GM12878 (cell line): ENCODE measurements around the gene ZSWIM9. TPM values are rescaled to one million over a fixed set of nuclear protein-coding genes. Genes with fewer than 3 reads are reported as not detected.

Experiments used
- ATAC-seq: fragments of 200-7000 bp; cut with Tn5 transposase; 3 replicates; pipeline ENCODE4 v1.9.1; 2020; ENCODE audit warnings: mild to moderate bottlenecking, moderate library complexity
- BruUV-seq: library from RNA; stranded (reverse); fragments of 400-500 nt; replicated peaks from 2 replicates; lab custom pipeline; 2021; lab: Mats Ljungman, UMichigan
- CTCF ChIA-PET: fragments of 300-600 bp; sonication (Branson Sonifier 250); formaldehyde crosslinking; extraction: SDS; loops from one replicate; lab custom pipeline; 2021; ENCODE audit warnings: inconsistent platforms; lab: Yijun Ruan, JAX
- POLR2A ChIA-PET: fragments of 350-600 bp; formaldehyde crosslinking; extraction: SDS; loops from one replicate; lab custom pipeline; 2021; ENCODE audit warnings: inconsistent platforms; lab: Charles Lee
- RAD21 ChIA-PET: fragments of 300-600 bp; sonication (Branson Sonifier 250); formaldehyde crosslinking; loops from one replicate; lab custom pipeline; 2023; ENCODE audit warnings: antibody characterized with exemption; ENCODE audit not compliant: unreplicated experiment; lab: Charles Lee
- SMC1A ChIA-PET: fragments of 300-600 bp; sonication (Branson Sonifier 250); formaldehyde crosslinking; loops from one replicate; lab custom pipeline; 2023; ENCODE audit not compliant: unreplicated experiment, uncharacterized antibody; lab: Charles Lee
- DNase-seq: peaks from one replicate; pipeline ENCODE4 v3.0.0-alpha.2; 2011; ENCODE audit warnings: low read depth, low spot score
- FAIRE-seq: peaks from 3 replicates; lab custom pipeline; 2011; peaks lifted over from hg19 to GRCh38; lab: Jason Lieb, UNC
- H2AFZ ChIP-seq: 2 replicates; pipeline ENCODE4 v1.6.0; 2011; ENCODE audit warnings: low read depth, low read length, control low read depth; ENCODE audit not compliant: control insufficient read depth
- H3K27ac ChIP-seq: 2 replicates; pipeline ENCODE4 v1.5.1; 2011; ENCODE audit warnings: control low read depth; ENCODE audit not compliant: control insufficient read depth, insufficient read depth
- H3K27me3 ChIP-seq, 2 experiments: replicated peaks in 1 of 2; 2 replicates each; pipeline versions ENCODE4 v1.6.0 to v1.6.1; 2011; ENCODE audit warnings: low read length in 1 of 2; ENCODE audit not compliant: control insufficient read depth in 2 of 2, insufficient read depth in 2 of 2
- H3K36me3 ChIP-seq, 2 experiments: 2 replicates each; pipeline ENCODE4 v1.5.1; 2011; ENCODE audit warnings: low read length in 1 of 2; ENCODE audit not compliant: control insufficient read depth in 2 of 2, insufficient read depth in 2 of 2
- H3K4me1 ChIP-seq: 2 replicates; pipeline ENCODE4 v1.6.1; 2011; ENCODE audit warnings: mild to moderate bottlenecking, low read length, moderate library complexity, mixed read lengths; ENCODE audit not compliant: control insufficient read depth, insufficient read depth
- H3K4me2 ChIP-seq: 2 replicates; pipeline ENCODE4 v1.6.0; 2011; ENCODE audit warnings: control low read depth; ENCODE audit not compliant: control insufficient read depth, insufficient read depth
- H3K4me3 ChIP-seq: fragments of 200-600 bp; sonication (generic); 2 replicates; pipeline ENCODE4 v1.5.1; 2016
- H3K79me2 ChIP-seq: 2 replicates; pipeline ENCODE4 v1.6.0; 2011; ENCODE audit warnings: low read length; ENCODE audit not compliant: control insufficient read depth, insufficient read depth
- H3K9ac ChIP-seq: 2 replicates; pipeline ENCODE4 v1.8.0; 2011; ENCODE audit warnings: low read length, control low read depth, mixed read lengths; ENCODE audit not compliant: control insufficient read depth, insufficient read depth
- H3K9me3 ChIP-seq: replicated peaks from 3 replicates; pipeline ENCODE4 v1.5.1; 2011; ENCODE audit warnings: mild to moderate bottlenecking, low read length; ENCODE audit not compliant: control insufficient read depth, insufficient read depth
- H4K20me1 ChIP-seq: 2 replicates; pipeline ENCODE4 v1.6.0; 2011; ENCODE audit not compliant: control insufficient read depth, insufficient read depth
- CHD4 ChIP-seq: fragments of 200-600 bp; sonication (generic); IDR thresholded peaks from 2 replicates; pipeline ENCODE4 v1.6.1; 2016; ENCODE audit warnings: mild to moderate bottlenecking
- CREM ChIP-seq: IDR thresholded peaks from 2 replicates; pipeline ENCODE4 v1.6.1; 2014; ENCODE audit warnings: antibody characterized with exemption, low read depth
- EZH2 ChIP-seq: IDR thresholded peaks from 2 replicates; pipeline ENCODE4 v1.6.1; 2012; ENCODE audit warnings: low read depth, mild to moderate bottlenecking, control low read depth, inconsistent platforms, low read length, borderline replicate concordance; ENCODE audit not compliant: control insufficient read depth
- HDGF ChIP-seq: fragments of 450-650 bp; IDR thresholded peaks from 2 replicates; pipeline ENCODE4 v1.6.1; 2016; ENCODE audit warnings: antibody characterized with exemption
- MEF2A ChIP-seq: IDR thresholded peaks from 2 replicates; pipeline ENCODE4 v1.6.1; 2011; ENCODE audit warnings: low read depth, mild to moderate bottlenecking, low read length, moderate library complexity; ENCODE audit not compliant: insufficient read depth
- MTA2 ChIP-seq: fragments of 450-650 bp; IDR thresholded peaks from 2 replicates; pipeline ENCODE4 v1.6.1; 2016; ENCODE audit warnings: low read depth, mild to moderate bottlenecking, moderate library complexity
- RAD21 ChIP-seq: IDR thresholded peaks from 2 replicates; pipeline ENCODE4 v1.6.1; 2011; ENCODE audit warnings: mild to moderate bottlenecking, low read depth, low read length, moderate library complexity; ENCODE audit not compliant: insufficient read depth
- RCOR1 ChIP-seq: conservative IDR thresholded peaks from 2 replicates; pipeline ENCODE4 v1.6.1; 2012; ENCODE audit warnings: low read depth, low read length, improper control_type of control experiment
- RELA ChIP-seq: fragments of 450-650 bp; IDR thresholded peaks from 2 replicates; pipeline ENCODE4 v1.8.0; 2014; ENCODE audit warnings: borderline replicate concordance; ENCODE audit not compliant: partially characterized antibody
- SIX5 ChIP-seq: IDR thresholded peaks from 2 replicates; pipeline ENCODE4 v1.6.1; 2011; ENCODE audit warnings: mild to moderate bottlenecking, low read depth, low read length, moderate library complexity; ENCODE audit not compliant: severe bottlenecking
- SMAD1 ChIP-seq: fragments of 450-650 bp; IDR thresholded peaks from 2 replicates; pipeline ENCODE4 v1.6.1; 2018; ENCODE audit warnings: mild to moderate bottlenecking, low read depth; ENCODE audit not compliant: partially characterized antibody
- STAT3 ChIP-seq: IDR thresholded peaks from 2 replicates; pipeline ENCODE4 v1.6.1; 2011; ENCODE audit warnings: low read depth, low read length, improper control_type of control experiment
- TARDBP ChIP-seq: IDR thresholded peaks from 2 replicates; pipeline ENCODE4 v1.6.1; 2016; ENCODE audit warnings: borderline replicate concordance
- ZBTB11 ChIP-seq: fragments of 450-650 bp; formaldehyde crosslinking; IDR thresholded peaks from 2 replicates; pipeline ENCODE4 v1.5.0; 2022; ENCODE audit warnings: mild to moderate bottlenecking, missing genetic modification characterization
- ZSCAN29 ChIP-seq: fragments of 450-650 bp; IDR thresholded peaks from 2 replicates; pipeline ENCODE4 v1.6.1; 2017; ENCODE audit warnings: mild to moderate bottlenecking, moderate library complexity
- WGBS: methylation state at CpG from one replicate; pipeline ENCODE4 v1.1.6; 2016; ENCODE audit warnings: low lambda C conversion rate; ENCODE audit not compliant: insufficient replicate concordance, insufficient coverage; ENCODE audit errors: missing lambda C conversion rate; 5-methylcytosine and 5-hydroxymethylcytosine counted together
- in situ Hi-C: fragments of 300-500 bp; cut with MboI; formaldehyde crosslinking; loops from 9 replicates; pipeline ENCODE4 v1.14.3; 2018; ENCODE audit warnings: mixed read lengths
- intact Hi-C: fragments of 100-400 bp; cut with micrococcal nuclease; formaldehyde crosslinking; loops from one replicate; pipeline ENCODE4 v1.14.2; 2022; ENCODE audit not compliant: unreplicated experiment
- polyA plus RNA-seq, 11 experiments: library from polyadenylated mRNA; depleted of rRNA in 4 of 11; unstranded in 6 of 11; stranded (reverse) in 5 of 11; fragments of >200 nt; fragmentation: Nextera tagmentation in 4 of 11; fragmentation: Illumina TruSeq in 1 of 11; extraction: Ambion mirVana in 4 of 11; extraction: Trizol in 1 of 11; gene quantifications; 1 replicate in 1 of 11; 2 replicates in 10 of 11; pipeline versions ENCODE4 v1.2.1 to v1.2.3, GENCODE V29; 2011 to 2016; ENCODE audit warnings: inconsistent platforms in 2 of 11, missing spikeins in 2 of 11, low read depth in 1 of 11
- total RNA-seq, 4 experiments: library from RNA; depleted of rRNA in 3 of 4; stranded (reverse); fragments of >200 nt in 3 of 4; fragmentation: Illumina TruSeq in 1 of 4; extraction: Trizol in 1 of 4; gene quantifications; 2 replicates each; pipeline versions ENCODE4 v1.2.1 to v1.2.3, GENCODE V29; 2013 to 2021
- TF ChIP-seq, protein P1 (sequence below): fragments of 450-650 bp; IDR thresholded peaks from 2 replicates; pipeline ENCODE4 v1.6.1; 2017; ENCODE audit warnings: mild to moderate bottlenecking, moderate library complexity
- TF ChIP-seq, protein P2 (sequence below), 3 experiments: IDR thresholded peaks in 2 of 3; conservative IDR thresholded peaks in 1 of 3; 2 replicates each; pipeline ENCODE4 v1.5.1; 2011; ENCODE audit warnings: low read depth in 3 of 3, low read length in 3 of 3, mild to moderate bottlenecking in 3 of 3, control low read depth in 2 of 3, moderate library complexity in 2 of 3, inconsistent platforms in 1 of 3, mixed read lengths in 1 of 3; ENCODE audit not compliant: control insufficient read depth in 2 of 3, insufficient read depth in 1 of 3; ENCODE audit errors: extremely low read depth in 1 of 3

Gene ZSWIM9
- total and polyA plus RNA-seq, 10 of the 15 experiments (the other 5 are each of a cell fraction or from before 2014, with no cell fraction given): 0.29 to 6.2 (median 1.4) TPM; not detected in 1

DNA sequence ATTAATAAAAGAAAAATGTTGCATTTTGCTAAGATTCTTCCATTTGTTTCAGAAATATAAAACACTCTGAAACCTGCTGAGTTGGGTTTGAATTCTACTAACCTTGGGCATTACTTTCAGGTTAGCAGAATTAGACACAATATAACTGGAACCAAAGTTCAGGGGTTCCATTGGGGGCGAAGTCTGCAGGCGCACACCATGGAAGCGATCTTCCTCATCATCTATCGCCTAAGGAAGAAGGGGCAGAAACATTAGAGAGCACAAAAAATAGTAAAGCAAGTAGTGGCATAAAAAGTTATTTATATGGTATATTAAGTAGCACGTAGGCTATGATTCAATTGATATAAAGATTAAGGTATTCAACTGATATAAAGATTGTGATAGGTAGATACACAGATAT is 51.1 kb downstream of the ZSWIM9 start:
- in situ Hi-C loops: no loop called here
- Histone ChIP-seq H3K27me3 (no peaks in the 10 kb centered on the region), H3K4me3 (no peak overlapping the region), H3K9me3 (no peaks in the 10 kb centered on the region), H3K79me2 (no peaks in the 10 kb centered on the region), H2AFZ (no peak overlapping the region), H3K4me2 (no peak overlapping the region), H3K36me3 (peaks cover 0 to 14% of the 10 kb centered on the region in 2 experiments; a peak in 1 of 4 replicates), H3K27ac (no peak overlapping the region), H3K4me1 (no peaks in the 10 kb centered on the region), H3K9ac (no peak overlapping the region), H4K20me1 (no peaks in the 10 kb centered on the region)
- SMC1A ChIA-PET: interaction anchor here (1.1 kb wide), 1 partner anchor 18 kb away, joined by 3 read pairs; no protein-coding TSS in a partner anchor
- ATAC-seq (no peak), DNase-seq (no peak), FAIRE-seq (no peak)
- WGBS: 97% methylated on average over 5 of the region's 5 CpGs
- no TSS peak for BruUV-seq
- intact Hi-C loops: no loop called here
- CTCF ChIA-PET: no interaction called here
- POLR2A ChIA-PET: no interaction called here
- RAD21 ChIA-PET: no interaction called here
- no peak for TF ChIP-seq ZBTB11 (CRISPR knock-in tag)
- TF ChIP-seq SIX5: no peak
- no peak for TF ChIP-seq ZSCAN29
- TF ChIP-seq CREM: no peak
- TF ChIP-seq MTA2: no peak
- TF ChIP-seq, protein P1, sequence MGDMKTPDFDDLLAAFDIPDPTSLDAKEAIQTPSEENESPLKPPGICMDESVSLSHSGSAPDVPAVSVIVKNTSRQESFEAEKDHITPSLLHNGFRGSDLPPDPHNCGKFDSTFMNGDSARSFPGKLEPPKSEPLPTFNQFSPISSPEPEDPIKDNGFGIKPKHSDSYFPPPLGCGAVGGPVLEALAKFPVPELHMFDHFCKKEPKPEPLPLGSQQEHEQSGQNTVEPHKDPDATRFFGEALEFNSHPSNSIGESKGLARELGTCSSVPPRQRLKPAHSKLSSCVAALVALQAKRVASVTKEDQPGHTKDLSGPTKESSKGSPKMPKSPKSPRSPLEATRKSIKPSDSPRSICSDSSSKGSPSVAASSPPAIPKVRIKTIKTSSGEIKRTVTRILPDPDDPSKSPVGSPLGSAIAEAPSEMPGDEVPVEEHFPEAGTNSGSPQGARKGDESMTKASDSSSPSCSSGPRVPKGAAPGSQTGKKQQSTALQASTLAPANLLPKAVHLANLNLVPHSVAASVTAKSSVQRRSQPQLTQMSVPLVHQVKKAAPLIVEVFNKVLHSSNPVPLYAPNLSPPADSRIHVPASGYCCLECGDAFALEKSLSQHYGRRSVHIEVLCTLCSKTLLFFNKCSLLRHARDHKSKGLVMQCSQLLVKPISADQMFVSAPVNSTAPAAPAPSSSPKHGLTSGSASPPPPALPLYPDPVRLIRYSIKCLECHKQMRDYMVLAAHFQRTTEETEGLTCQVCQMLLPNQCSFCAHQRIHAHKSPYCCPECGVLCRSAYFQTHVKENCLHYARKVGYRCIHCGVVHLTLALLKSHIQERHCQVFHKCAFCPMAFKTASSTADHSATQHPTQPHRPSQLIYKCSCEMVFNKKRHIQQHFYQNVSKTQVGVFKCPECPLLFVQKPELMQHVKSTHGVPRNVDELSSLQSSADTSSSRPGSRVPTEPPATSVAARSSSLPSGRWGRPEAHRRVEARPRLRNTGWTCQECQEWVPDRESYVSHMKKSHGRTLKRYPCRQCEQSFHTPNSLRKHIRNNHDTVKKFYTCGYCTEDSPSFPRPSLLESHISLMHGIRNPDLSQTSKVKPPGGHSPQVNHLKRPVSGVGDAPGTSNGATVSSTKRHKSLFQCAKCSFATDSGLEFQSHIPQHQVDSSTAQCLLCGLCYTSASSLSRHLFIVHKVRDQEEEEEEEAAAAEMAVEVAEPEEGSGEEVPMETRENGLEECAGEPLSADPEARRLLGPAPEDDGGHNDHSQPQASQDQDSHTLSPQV: no peak
- no peak for TF ChIP-seq RELA
- no peak for TF ChIP-seq HDGF
- TF ChIP-seq SMAD1: no peak
- no peak for TF ChIP-seq RCOR1
- no peak for TF ChIP-seq RAD21
- no peak for TF ChIP-seq STAT3
- TF ChIP-seq EZH2: no peak
- TF ChIP-seq MEF2A: no peak
- TF ChIP-seq CHD4: no peak
- no peak for TF ChIP-seq TARDBP
- TF ChIP-seq, protein P2, sequence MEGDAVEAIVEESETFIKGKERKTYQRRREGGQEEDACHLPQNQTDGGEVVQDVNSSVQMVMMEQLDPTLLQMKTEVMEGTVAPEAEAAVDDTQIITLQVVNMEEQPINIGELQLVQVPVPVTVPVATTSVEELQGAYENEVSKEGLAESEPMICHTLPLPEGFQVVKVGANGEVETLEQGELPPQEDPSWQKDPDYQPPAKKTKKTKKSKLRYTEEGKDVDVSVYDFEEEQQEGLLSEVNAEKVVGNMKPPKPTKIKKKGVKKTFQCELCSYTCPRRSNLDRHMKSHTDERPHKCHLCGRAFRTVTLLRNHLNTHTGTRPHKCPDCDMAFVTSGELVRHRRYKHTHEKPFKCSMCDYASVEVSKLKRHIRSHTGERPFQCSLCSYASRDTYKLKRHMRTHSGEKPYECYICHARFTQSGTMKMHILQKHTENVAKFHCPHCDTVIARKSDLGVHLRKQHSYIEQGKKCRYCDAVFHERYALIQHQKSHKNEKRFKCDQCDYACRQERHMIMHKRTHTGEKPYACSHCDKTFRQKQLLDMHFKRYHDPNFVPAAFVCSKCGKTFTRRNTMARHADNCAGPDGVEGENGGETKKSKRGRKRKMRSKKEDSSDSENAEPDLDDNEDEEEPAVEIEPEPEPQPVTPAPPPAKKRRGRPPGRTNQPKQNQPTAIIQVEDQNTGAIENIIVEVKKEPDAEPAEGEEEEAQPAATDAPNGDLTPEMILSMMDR (IDR thresholded peaks at IDR 0.05 in 2 of 3, conservative IDR thresholded peaks at IDR 0.05 in 1 of 3; ENCODE audit: control insufficient read depth in 2 of 3, extremely low read depth in 1 of 3, insufficient read depth in 1 of 3, low read depth in 3 of 3, low read length in 3 of 3): no peak
